Natural killer cell (primary cell): ENCODE results near the gene SERTAD2. TPM values are rescaled to one million over a fixed set of nuclear protein-coding genes. Genes with fewer than 3 reads are reported as not detected.

Experiments used
- ATAC-seq, 3 donors: fragments of 150-1000 bp in 2 of 3; fragments of 200-7000 bp in 1 of 3; cut with Tn5 transposase; 1 replicate in 1 of 3; 2 replicates in 2 of 3; pipeline ENCODE4 v1.10.0; 2021; ENCODE audit warnings: mild to moderate bottlenecking in 2 of 3, moderate library complexity in 2 of 3
- DNase-seq, 2 donors: peaks; one replicate each; pipeline versions ENCODE4 v3.0.0 to v3.0.0-alpha.2; 2013 to 2021; ENCODE audit warnings: mixed read lengths in 1 of 2
- H3K27ac ChIP-seq: one replicate; pipeline ENCODE4 v1.5.1; 2013; ENCODE audit warnings: mild to moderate bottlenecking, low read length
- H3K27me3 ChIP-seq: one replicate; pipeline ENCODE4 v1.6.1; 2013; ENCODE audit warnings: low read length; ENCODE audit not compliant: control insufficient read depth, insufficient read depth
- H3K36me3 ChIP-seq: one replicate; pipeline ENCODE4 v1.6.1; 2013; ENCODE audit warnings: low read length; ENCODE audit not compliant: control insufficient read depth, insufficient read depth
- H3K4me1 ChIP-seq: one replicate; pipeline ENCODE4 v1.6.1; 2013; ENCODE audit warnings: low read length; ENCODE audit not compliant: control insufficient read depth, insufficient read depth
- H3K4me3 ChIP-seq: one replicate; pipeline ENCODE4 v1.5.1; 2013; ENCODE audit warnings: low read length
- H3K9me3 ChIP-seq: one replicate; pipeline ENCODE4 v1.6.1; 2013; ENCODE audit warnings: low read length; ENCODE audit not compliant: control insufficient read depth, insufficient read depth
- H3K27ac Mint-ChIP-seq, 2 donors: one replicate each; pipeline ENCODE4 v1.8.0; 2022; ENCODE audit warnings: mild to moderate bottlenecking in 2 of 2, mixed read lengths in 2 of 2, moderate library complexity in 1 of 2
- H3K27me3 Mint-ChIP-seq, 2 donors: one replicate each; pipeline ENCODE4 v1.8.0; 2022; ENCODE audit warnings: low read depth in 2 of 2, mixed read lengths in 2 of 2
- H3K36me3 Mint-ChIP-seq: one replicate; pipeline ENCODE4 v1.8.0; 2022; ENCODE audit warnings: mixed read lengths
- H3K4me1 Mint-ChIP-seq, 2 donors: one replicate each; pipeline ENCODE4 v1.8.0; 2022; ENCODE audit warnings: mixed read lengths in 2 of 2
- H3K4me3 Mint-ChIP-seq: one replicate; pipeline ENCODE4 v1.8.0; 2022; ENCODE audit warnings: mild to moderate bottlenecking, moderate library complexity, mixed read lengths
- H3K9me3 Mint-ChIP-seq, 2 donors: one replicate each; pipeline ENCODE4 v1.8.0; 2022; ENCODE audit warnings: mixed read lengths in 2 of 2
- CTCF ChIP-seq: fragments of 200-600 bp; IDR thresholded peaks from one replicate; pipeline ENCODE4 v1.8.0; 2022; ENCODE audit warnings: antibody characterized with exemption
- WGBS: methylation state at CpG from one replicate; pipeline ENCODE4 v1.1.7; 2013; ENCODE audit warnings: missing lambda C conversion rate; ENCODE audit not compliant: insufficient coverage; 5-methylcytosine and 5-hydroxymethylcytosine counted together
- intact Hi-C: fragments of 100-400 bp; cut with micrococcal nuclease; formaldehyde crosslinking; loops from one replicate; pipeline ENCODE4 v1.14.2; 2022
- total RNA-seq, 4 donors: library from RNA; stranded (reverse); fragments of 120-200 nt in 1 of 4; gene quantifications; one replicate each; pipeline versions ENCODE4 v1.2.3 to v1.2.4, GENCODE V29; 2013 to 2022

Gene SERTAD2
- total RNA-seq, 3 donors from 2014 or later (not counting 1 experiment from before 2014, with no cell fraction given), result 45.6 to 71.2 (median 55.8) TPM

- no peak for TF ChIP-seq CTCF
- H3K4me3 Mint-ChIP-seq, result no peak overlapping the region
- Histone ChIP-seq H3K27ac (no peak overlapping the region), H3K36me3 (no peaks in the 10 kb centered on the region), H3K4me1 (peaks cover 64% of the 10 kb centered on the region), H3K9me3 (no peaks in the 10 kb centered on the region), H3K4me3 (no peak overlapping the region), H3K27me3 (no peaks in the 10 kb centered on the region)
- WGBS, result 83% methylated on average over 10 of the region's 10 CpGs
- H3K27ac Mint-ChIP-seq, result peak overlapping the region in 1 of 2 donors; percentile 15
- H3K4me1 Mint-ChIP-seq, result peaks cover 75 to 76% of the 10 kb centered on the region in 2 donors
- H3K27me3 Mint-ChIP-seq, result no peaks in the 10 kb centered on the region
- DNase-seq (no peak), ATAC-seq (no peak)
- no peaks in the 10 kb centered on the region for H3K9me3 Mint-ChIP-seq
- H3K36me3 Mint-ChIP-seq, result no peaks in the 10 kb centered on the region
- intact Hi-C loops, result loop anchor here (10.0 kb wide), 2 partner anchors 413 to 583 kb away; partner anchors contain the start of genes ACTR2 and CEP68
Measured at GRCh38 chr2:64641599-64641998, 12.1 kb downstream of the SERTAD2 start.

GRCh38 chr2:64640153-64641044 is 13.3 kb downstream of the SERTAD2 start:
- Histone ChIP-seq H3K4me3 (no peak overlapping the region), H3K36me3 (peaks cover 8% of the 10 kb centered on the region), H3K27ac (no peak overlapping the region), H3K4me1 (peaks cover 75% of the 10 kb centered on the region), H3K9me3 (no peaks in the 10 kb centered on the region), H3K27me3 (no peaks in the 10 kb centered on the region)
- H3K27me3 Mint-ChIP-seq, result no peaks in the 10 kb centered on the region
- DNase-seq, result peak in 1 of 2 donors; percentile 18
- intact Hi-C loops, result loop anchor here (10.0 kb wide), 2 partner anchors 414 to 584 kb away; partner anchors contain the start of genes ACTR2 and CEP68
- 69% methylated on average over 11 of the region's 12 CpGs for WGBS
- H3K27ac Mint-ChIP-seq, result peak overlapping the region in 1 of 2 donors; percentile 31
- H3K9me3 Mint-ChIP-seq, result no peaks in the 10 kb centered on the region
- H3K36me3 Mint-ChIP-seq, result no peaks in the 10 kb centered on the region
- no peak for TF ChIP-seq CTCF
- H3K4me3 Mint-ChIP-seq, result no peak overlapping the region
- peaks cover 83 to 87% of the 10 kb centered on the region in 2 donors for H3K4me1 Mint-ChIP-seq
- ATAC-seq, result no peak

GRCh38 chr2:64639691-64640090 is 14.0 kb downstream of the SERTAD2 start:
- no peaks in the 10 kb centered on the region for H3K27me3 Mint-ChIP-seq
- H3K36me3 Mint-ChIP-seq, result no peaks in the 10 kb centered on the region
- H3K9me3 Mint-ChIP-seq, result no peaks in the 10 kb centered on the region
- H3K27ac Mint-ChIP-seq, result peak overlapping the region; percentile 20 to 31
- H3K4me1 ChIP-seq, result peaks cover 68% of the 10 kb centered on the region
- peaks cover 14% of the 10 kb centered on the region for H3K36me3 ChIP-seq
- peaks cover 77 to 81% of the 10 kb centered on the region in 2 donors for H3K4me1 Mint-ChIP-seq
- WGBS, result 75% methylated on average over 1 of the region's 2 CpGs
- intact Hi-C loops, result loop anchor here (10.0 kb wide), 2 partner anchors 415 to 585 kb away; partner anchors contain the start of genes ACTR2 and CEP68
- H3K4me3 Mint-ChIP-seq, result no peak overlapping the region
- H3K27ac ChIP-seq, result no peak overlapping the region
- ATAC-seq (no peak), DNase-seq (no peak)
- TF ChIP-seq CTCF, result no peak
- H3K9me3 ChIP-seq, result no peaks in the 10 kb centered on the region
- H3K27me3 ChIP-seq, result no peaks in the 10 kb centered on the region
- H3K4me3 ChIP-seq, result no peak overlapping the region
